Parathyroid adenoma (tissue), 2 donors: Measurements from ENCODE around the gene SYCP2.

Experiments
- H2AFZ ChIP-seq: fragments of 300-600 bp; sonication (generic); one replicate; pipeline ENCODE4 v1.7.0; 2017; ENCODE audit warnings: antibody characterized with exemption, mild to moderate bottlenecking
- H3K27ac ChIP-seq: fragments of 300-600 bp; sonication (generic); one replicate; pipeline ENCODE4 v1.7.0; 2017
- H3K27me3 ChIP-seq: fragments of 300-600 bp; sonication (generic); one replicate; pipeline ENCODE4 v1.7.0; 2017; ENCODE audit warnings: low read length; ENCODE audit not compliant: control insufficient read depth, insufficient read depth
- H3K36me3 ChIP-seq: fragments of 300-600 bp; sonication (generic); one replicate; pipeline ENCODE4 v1.7.0; 2017; ENCODE audit warnings: low read length; ENCODE audit not compliant: control insufficient read depth, insufficient read depth
- H3K4me1 ChIP-seq: fragments of 300-600 bp; sonication (generic); one replicate; pipeline ENCODE4 v1.7.0; 2017; ENCODE audit warnings: control low read depth
- H3K4me2 ChIP-seq: fragments of 300-600 bp; sonication (generic); one replicate; pipeline ENCODE4 v1.7.0; 2017; ENCODE audit warnings: low read length
- H3K4me3 ChIP-seq: fragments of 300-600 bp; sonication (generic); one replicate; pipeline ENCODE4 v1.7.0; 2017; ENCODE audit warnings: low read depth, low read length
- H3K79me2 ChIP-seq: fragments of 300-600 bp; sonication (generic); one replicate; pipeline ENCODE4 v1.7.0; 2017; ENCODE audit warnings: control low read depth
- H3K9ac ChIP-seq: fragments of 300-600 bp; sonication (generic); one replicate; pipeline ENCODE4 v1.7.0; 2017; ENCODE audit warnings: mild to moderate bottlenecking
- H3K9me3 ChIP-seq: fragments of 300-600 bp; sonication (generic); one replicate; pipeline ENCODE4 v1.7.0; 2017; ENCODE audit warnings: low read length; ENCODE audit not compliant: control insufficient read depth
- TF ChIP-seq, protein P1 (sequence below): fragments of 300-600 bp; sonication (generic); IDR thresholded peaks from one replicate; pipeline ENCODE4 v1.7.0; 2017; ENCODE audit warnings: antibody characterized with exemption, mild to moderate bottlenecking
- donor health status: primary hyperparathyroidism.

The SYCP2 gene

DNA sequence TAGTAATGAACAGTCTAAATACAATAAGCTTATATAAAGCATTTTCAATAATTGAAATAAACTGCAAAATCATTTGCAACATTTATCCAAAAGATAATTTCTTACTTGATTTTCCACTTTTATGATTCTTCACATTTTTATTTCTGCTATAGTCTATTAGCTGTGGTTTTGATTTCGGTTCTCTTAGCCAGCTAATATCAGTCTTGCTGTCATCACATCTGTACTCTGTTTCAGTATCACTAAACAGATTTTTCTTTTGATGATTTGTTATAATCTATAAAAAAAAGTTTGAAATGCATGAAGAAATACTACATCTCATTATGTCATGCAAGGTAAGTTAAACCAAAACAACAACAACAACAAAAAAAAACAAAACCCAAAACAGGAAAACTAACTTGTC is 53.2 kb downstream of the SYCP2 start:
- Histone ChIP-seq H3K4me2 (no peak overlapping the region), H2AFZ (no peak overlapping the region), H3K27ac (no peak overlapping the region), H3K27me3 (no peaks in the 10 kb centered on the region), H3K79me2 (no peaks in the 10 kb centered on the region), H3K9me3 (no peaks in the 10 kb centered on the region), H3K9ac (no peak overlapping the region), H3K4me3 (no peak overlapping the region), H3K36me3 (no peaks in the 10 kb centered on the region), H3K4me1 (no peaks in the 10 kb centered on the region)
- TF ChIP-seq, protein P1, sequence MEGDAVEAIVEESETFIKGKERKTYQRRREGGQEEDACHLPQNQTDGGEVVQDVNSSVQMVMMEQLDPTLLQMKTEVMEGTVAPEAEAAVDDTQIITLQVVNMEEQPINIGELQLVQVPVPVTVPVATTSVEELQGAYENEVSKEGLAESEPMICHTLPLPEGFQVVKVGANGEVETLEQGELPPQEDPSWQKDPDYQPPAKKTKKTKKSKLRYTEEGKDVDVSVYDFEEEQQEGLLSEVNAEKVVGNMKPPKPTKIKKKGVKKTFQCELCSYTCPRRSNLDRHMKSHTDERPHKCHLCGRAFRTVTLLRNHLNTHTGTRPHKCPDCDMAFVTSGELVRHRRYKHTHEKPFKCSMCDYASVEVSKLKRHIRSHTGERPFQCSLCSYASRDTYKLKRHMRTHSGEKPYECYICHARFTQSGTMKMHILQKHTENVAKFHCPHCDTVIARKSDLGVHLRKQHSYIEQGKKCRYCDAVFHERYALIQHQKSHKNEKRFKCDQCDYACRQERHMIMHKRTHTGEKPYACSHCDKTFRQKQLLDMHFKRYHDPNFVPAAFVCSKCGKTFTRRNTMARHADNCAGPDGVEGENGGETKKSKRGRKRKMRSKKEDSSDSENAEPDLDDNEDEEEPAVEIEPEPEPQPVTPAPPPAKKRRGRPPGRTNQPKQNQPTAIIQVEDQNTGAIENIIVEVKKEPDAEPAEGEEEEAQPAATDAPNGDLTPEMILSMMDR = no peak

DNA sequence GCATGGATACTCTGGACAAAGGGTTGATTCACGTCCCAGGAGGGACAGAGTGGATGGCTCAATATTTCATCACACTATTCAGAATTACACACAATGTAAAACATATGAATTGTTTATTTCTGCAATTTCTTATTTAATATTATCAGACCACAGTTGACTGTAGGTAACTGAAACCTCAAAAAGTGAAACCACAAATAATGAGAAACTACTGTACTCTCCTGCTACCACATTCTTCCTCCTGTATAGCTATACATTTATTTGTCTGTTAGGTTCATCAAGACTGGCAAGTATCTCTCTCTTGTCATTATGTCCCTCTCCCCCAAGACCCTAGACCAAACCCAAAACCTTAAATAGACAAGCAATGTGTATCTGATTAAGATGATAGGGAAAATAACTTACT is 60.0 kb downstream of the SYCP2 start:
- no peak overlapping the region for H3K9ac ChIP-seq
- TF ChIP-seq, protein P1 = no peak
- no peaks in the 10 kb centered on the region for H3K4me1 ChIP-seq
- no peaks in the 10 kb centered on the region for H3K27me3 ChIP-seq
- no peak overlapping the region for H3K27ac ChIP-seq
- H3K36me3 ChIP-seq = no peaks in the 10 kb centered on the region
- no peak overlapping the region for H3K4me3 ChIP-seq
- H3K4me2 ChIP-seq = no peak overlapping the region
- no peak overlapping the region for H2AFZ ChIP-seq
- H3K79me2 ChIP-seq = no peaks in the 10 kb centered on the region
- no peaks in the 10 kb centered on the region for H3K9me3 ChIP-seq

DNA sequence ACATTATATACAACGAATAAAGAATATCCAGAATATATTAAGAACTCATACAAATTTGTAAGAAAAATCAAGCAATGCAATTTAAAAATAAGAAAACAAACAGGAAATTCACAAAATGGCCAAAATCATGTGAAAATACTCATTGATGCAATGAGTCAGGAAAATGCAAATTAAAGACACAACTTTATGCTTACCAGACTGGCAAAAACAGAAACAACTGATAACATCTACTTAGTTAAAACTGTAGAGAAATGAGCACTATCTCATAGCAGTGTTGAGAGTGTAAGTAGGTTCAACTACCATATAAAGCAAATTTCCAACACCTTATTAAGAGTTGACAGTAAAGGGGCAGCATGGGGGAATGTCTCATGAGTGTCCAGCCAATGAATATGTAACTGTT is 62.3 kb downstream of the SYCP2 start:
- Histone ChIP-seq H3K4me3 (no peak overlapping the region), H3K9ac (no peak overlapping the region), H3K79me2 (no peaks in the 10 kb centered on the region), H3K27ac (no peak overlapping the region), H3K4me2 (no peak overlapping the region), H3K27me3 (no peaks in the 10 kb centered on the region), H3K4me1 (no peaks in the 10 kb centered on the region), H2AFZ (no peak overlapping the region), H3K9me3 (no peaks in the 10 kb centered on the region), H3K36me3 (no peaks in the 10 kb centered on the region)
- TF ChIP-seq, protein P1 = no peak

DNA sequence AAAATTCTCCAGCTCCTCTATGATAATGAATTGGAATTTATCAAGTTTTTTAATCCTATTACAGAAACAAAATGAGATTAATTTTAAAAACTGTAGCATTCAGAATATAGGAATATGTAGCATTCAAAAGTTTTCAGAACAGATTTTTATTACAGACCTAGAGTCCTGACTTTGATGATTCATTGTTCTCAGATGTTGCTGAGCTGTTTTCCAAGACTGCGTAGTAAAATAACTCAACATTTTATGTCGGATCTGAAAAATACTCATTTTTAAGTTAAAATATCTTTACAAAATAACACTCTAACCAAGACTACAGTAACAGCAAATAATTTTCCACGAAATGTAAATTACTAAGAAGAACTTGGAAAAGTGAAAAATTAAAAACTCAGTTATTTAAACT is 67.1 kb downstream of the SYCP2 start:
- Histone ChIP-seq H2AFZ (no peak overlapping the region), H3K27me3 (no peaks in the 10 kb centered on the region), H3K9ac (no peak overlapping the region), H3K36me3 (no peaks in the 10 kb centered on the region), H3K79me2 (no peaks in the 10 kb centered on the region), H3K27ac (no peak overlapping the region), H3K9me3 (no peaks in the 10 kb centered on the region), H3K4me2 (no peak overlapping the region), H3K4me3 (no peak overlapping the region), H3K4me1 (no peaks in the 10 kb centered on the region)
- TF ChIP-seq, protein P1 = no peak

DNA sequence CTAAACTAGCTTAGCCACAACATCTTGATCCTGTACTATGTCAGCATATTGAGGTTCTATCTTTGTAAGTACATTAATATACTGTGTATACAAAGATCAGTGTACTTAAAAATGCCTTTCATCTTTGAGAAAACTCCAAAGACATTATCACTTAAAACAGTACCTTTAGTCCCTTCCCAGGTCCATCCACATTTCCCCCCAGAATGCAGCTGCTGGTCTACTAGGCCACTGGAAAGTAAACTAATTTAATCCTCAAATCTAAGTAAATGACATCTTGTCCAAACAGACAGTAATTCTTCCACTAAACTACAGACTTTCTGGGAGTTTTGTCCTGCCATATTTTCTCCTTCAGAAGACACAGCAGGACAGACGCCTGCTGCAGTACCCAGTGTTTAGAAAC is 68.7 kb downstream of the SYCP2 start:
- Histone ChIP-seq H3K27ac (no peak overlapping the region), H3K36me3 (no peaks in the 10 kb centered on the region), H3K4me1 (no peaks in the 10 kb centered on the region), H3K4me3 (no peak overlapping the region), H3K27me3 (no peaks in the 10 kb centered on the region), H3K79me2 (no peaks in the 10 kb centered on the region), H2AFZ (no peak overlapping the region), H3K4me2 (no peak overlapping the region), H3K9me3 (no peaks in the 10 kb centered on the region), H3K9ac (no peak overlapping the region)
- TF ChIP-seq, protein P1 = no peak
